Measurements from ENCODE around the gene MROH2B.

DNA sequence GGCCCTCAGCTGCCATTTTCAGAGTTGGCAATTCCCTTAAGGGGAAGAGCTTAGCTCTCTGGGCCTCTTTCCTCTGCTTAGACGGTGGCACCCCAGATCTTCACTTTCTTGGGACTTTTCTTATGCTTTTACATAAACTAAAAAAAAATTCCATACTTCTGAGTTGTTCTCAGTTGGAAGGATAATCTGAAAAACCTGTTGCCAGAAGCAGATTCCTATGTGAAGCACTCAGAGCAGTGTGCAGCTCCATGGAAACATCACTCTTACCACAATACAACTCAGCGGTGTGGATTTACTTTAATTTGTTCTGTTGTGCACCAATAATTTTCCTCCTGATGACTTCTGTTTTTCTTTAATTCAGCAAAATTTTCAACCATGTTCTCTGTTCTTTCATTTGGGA lies 44.1 kb upstream of the MROH2B start:
- TF ChIP-seq ARHGAP35 (CRISPR knock-in tag; IDR thresholded peaks at IDR 0.05; ENCODE audit: borderline replicate concordance) = no peak
- TF ChIP-seq KDM4B (CRISPR knock-in tag; IDR thresholded peaks at IDR 0.05) = no peak
- TF ChIP-seq, protein P1, sequence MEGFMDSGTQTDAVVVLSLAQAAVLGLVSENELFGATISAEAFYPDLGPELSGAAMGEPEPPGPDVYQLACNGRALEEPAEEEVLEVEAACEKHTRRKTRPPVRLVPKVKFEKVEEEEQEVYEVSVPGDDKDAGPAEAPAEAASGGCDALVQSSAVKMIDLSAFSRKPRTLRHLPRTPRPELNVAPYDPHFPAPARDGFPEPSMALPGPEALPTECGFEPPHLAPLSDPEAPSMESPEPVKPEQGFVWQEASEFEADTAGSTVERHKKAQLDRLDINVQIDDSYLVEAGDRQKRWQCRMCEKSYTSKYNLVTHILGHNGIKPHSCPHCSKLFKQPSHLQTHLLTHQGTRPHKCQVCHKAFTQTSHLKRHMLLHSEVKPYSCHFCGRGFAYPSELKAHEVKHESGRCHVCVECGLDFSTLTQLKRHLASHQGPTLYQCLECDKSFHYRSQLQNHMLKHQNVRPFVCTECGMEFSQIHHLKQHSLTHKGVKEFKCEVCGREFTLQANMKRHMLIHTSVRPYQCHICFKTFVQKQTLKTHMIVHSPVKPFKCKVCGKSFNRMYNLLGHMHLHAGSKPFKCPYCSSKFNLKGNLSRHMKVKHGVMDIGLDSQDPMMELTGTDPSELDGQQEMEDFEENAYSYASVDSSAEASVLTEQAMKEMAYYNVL (CRISPR knock-in tag; IDR thresholded peaks at IDR 0.05; ENCODE audit: borderline replicate concordance) = no peak

All from HepG2 (cell line).